Stimulated activated CD4-positive, alpha-beta T cell treated with anti-CD3 and anti-CD28 coated beads, Interleukin-15, amount 100 ng/mL, for 24 hours (primary cell): ENCODE results near the gene ETS2.

Experiments
- DNase-seq: peaks from one replicate; pipeline ENCODE4 v3.0.0-alpha.2; 2020

ETS2 gene

GRCh38 chr21:38780879-38781278, 24.9 kb upstream of the ETS2 start:
- DNase-seq = no peak

- no peak for DNase-seq
Measured at GRCh38 chr21:38784458-38785266, 21.1 kb upstream of the ETS2 start.

- DNase-seq = no peak
Measured at GRCh38 chr21:38785483-38785882, 20.2 kb upstream of the ETS2 start.

GRCh38 chr21:38787016-38787415, 18.7 kb upstream of the ETS2 start:
- DNase-seq = no peak

GRCh38 chr21:38787461-38788274, 18.1 kb upstream of the ETS2 start:
- peak; percentile 22 for DNase-seq

GRCh38 chr21:38788275-38788905, 17.3 kb upstream of the ETS2 start:
- no peak for DNase-seq

GRCh38 chr21:38789275-38789674, 16.5 kb upstream of the ETS2 start:
- DNase-seq = no peak

GRCh38 chr21:38790059-38790458, 15.7 kb upstream of the ETS2 start:
- no peak for DNase-seq

- DNase-seq = no peak
Measured at GRCh38 chr21:38790961-38791360, 14.8 kb upstream of the ETS2 start.

- no peak for DNase-seq
Measured at GRCh38 chr21:38792676-38793459, 12.9 kb upstream of the ETS2 start.

GRCh38 chr21:38793926-38794713, 11.6 kb upstream of the ETS2 start:
- DNase-seq = no peak

GRCh38 chr21:38794978-38795377, 10.8 kb upstream of the ETS2 start:
- DNase-seq = no peak

GRCh38 chr21:38795475-38795874, 10.3 kb upstream of the ETS2 start:
- no peak for DNase-seq

GRCh38 chr21:38796424-38796823, 9.3 kb upstream of the ETS2 start:
- no peak for DNase-seq

- no peak for DNase-seq
Measured at GRCh38 chr21:38797470-38797869, 8.3 kb upstream of the ETS2 start.

- no peak for DNase-seq
Measured at GRCh38 chr21:38798081-38798480, 7.6 kb upstream of the ETS2 start.

- peak; percentile 40 for DNase-seq
Measured at GRCh38 chr21:38798481-38798882, 7.2 kb upstream of the ETS2 start.

GRCh38 chr21:38800046-38800758, 5.5 kb upstream of the ETS2 start:
- DNase-seq = no peak

- DNase-seq = no peak
Measured at GRCh38 chr21:38800924-38801744, 4.6 kb upstream of the ETS2 start.
